Brain pericyte (primary cell): Measurements from ENCODE around the gene RETNLB.

Experiments
- DNase-seq: peaks from one replicate; pipeline ENCODE4 v3.0.0-alpha.2; 2012; ENCODE audit warnings: low read depth, low spot score

RETNLB gene, protein sequence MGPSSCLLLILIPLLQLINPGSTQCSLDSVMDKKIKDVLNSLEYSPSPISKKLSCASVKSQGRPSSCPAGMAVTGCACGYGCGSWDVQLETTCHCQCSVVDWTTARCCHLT

DNA sequence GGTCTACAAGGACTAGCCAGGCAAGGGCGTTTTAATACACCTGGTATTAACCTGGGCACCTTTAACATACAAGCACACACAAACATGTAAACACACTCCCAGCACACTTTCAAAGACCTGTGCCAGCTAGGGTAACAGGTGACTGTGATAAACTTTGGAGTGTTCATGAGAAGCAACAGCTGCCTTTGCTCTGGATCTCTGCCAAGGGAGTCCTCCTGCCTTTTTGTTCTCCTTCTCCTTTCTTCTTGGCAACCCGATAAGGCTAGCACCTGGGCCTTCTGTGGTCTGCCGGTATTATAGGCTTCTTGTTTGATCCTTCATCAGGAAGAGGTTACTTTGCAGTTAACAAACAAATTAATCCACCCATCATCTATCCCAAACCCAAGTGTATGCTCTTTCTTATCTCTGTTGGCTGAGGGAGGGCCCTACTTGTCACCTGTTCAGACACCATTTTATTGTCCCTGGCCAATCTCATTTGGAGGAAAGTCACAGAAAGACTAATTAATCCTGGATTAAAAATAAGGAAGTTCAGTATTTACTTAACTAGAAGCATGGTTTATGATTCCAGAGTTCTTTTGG lies at the start of gene RETNLB:
Gene RETNLB, minus strand, starts transcription at position 7 of the 579 bp plus-strand sequence. CDS start 225 bp downstream, outside the sequence.
- no peak for DNase-seq

DNA sequence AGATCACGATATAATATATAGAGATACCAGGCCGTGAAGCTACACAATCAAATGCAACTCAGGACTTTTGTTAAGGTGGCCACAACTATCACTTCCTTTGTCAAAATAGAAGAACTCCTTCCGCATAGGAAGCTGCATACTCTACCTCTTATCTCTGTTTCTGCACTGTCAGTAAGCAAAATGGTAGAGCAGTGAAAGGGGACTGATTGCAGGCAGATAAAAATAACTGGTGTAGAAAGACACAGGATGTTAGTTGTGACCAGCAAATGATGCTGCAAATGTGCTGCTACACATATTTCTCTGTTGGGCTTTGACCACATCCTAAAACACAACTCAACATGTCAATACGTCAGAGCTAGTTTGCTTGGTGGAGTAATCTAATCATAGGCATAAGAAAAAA lies 49.1 kb upstream of the RETNLB start:
- no peak for DNase-seq

DNA sequence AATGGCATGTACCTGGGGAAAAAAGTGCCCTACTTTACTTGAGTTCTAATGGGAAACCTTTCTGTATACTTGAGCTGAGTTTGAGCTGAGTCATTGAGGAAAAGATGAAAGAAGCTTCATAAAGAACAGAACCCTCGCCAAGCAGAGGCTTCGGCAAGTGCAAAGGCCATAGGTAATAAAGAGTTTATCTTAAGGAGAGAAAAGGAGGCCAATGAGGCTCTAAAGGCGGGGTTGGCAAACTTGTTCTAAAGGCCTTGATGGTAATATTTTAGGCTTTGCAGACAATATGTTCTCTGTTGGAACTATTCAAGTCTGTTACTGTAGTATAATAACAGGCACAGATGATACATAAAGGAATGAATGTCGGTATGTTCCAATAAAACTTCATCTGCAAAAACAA lies 47.8 kb upstream of the RETNLB start:
- DNase-seq = no peak

DNA sequence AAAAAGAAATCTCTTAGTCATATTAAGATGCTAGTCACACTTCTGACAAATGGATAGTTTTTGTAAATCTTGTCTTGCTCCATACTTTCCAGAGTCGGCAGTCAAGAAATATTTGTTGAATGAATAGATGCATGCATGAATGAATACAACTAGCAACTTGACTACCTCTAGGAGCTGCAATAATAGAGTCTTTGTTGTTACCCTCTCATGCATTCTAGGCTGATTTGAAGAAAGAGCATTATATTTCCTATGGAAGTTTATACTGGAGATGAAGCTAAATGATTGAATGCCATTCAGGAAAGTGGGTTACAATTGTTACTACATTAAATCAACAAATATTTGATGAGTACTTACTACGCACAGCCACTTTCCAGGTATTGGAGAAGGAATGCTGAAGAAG lies 47.2 kb upstream of the RETNLB start:
- no peak for DNase-seq

DNA sequence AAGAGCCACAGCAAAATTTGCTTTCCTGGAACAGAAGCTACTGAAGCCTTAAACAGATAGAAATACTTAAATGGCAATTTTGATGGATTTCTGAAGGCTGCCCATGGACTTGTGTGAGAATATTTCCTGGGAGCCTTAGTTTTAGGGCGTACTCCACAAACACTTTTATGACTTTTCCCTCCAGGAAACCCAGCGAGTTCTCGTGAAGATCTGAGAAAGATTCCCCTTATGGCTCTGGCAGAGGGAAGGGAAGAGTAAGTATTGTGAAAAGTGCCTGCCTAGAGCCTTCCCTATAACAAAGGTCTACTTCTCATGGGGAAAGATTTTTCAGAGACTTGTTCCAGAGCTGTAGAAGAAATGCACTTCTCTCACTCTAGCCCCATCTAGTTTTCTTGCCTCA lies 34.3 kb upstream of the RETNLB start:
- no peak for DNase-seq

DNA sequence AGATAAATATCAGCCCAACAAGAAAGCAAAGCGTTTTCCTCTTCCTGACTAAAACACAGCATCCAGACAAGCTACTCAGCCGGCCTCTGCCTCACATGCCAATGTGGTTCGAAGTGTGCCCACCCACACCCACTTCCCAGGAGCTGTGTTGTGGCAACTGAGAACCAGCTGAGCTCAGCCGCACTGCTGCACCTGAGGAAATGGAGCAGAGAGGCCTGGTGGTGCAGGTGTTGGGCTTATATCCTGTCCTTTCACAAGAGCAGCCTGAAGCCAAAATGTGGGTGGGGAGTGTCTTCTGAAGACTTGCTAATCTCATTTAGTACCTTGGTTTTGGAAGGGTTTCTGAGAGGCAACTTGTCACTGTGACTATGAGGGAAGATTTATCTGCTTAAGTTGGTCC lies 23.0 kb upstream of the RETNLB start:
- DNase-seq = no peak

DNA sequence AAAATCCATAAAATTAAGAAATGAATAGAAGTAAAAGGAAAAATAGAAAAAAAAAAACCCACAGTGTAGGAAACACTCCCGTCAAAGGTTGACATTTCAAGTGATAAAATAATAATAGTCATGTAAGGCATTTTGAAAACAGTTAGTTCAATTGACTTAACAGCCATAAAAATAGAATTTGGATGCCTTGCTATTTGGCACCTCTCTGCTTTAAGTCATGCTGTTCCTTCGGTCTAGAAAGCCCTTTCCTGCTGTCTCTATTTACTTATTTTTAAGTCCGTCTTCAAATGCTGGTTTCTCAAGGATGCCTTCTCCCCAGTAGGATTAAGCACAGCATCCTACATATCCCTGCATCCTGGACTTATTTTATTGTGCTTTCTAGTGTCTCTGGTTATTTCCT lies 22.3 kb upstream of the RETNLB start:
- DNase-seq = no peak

DNA sequence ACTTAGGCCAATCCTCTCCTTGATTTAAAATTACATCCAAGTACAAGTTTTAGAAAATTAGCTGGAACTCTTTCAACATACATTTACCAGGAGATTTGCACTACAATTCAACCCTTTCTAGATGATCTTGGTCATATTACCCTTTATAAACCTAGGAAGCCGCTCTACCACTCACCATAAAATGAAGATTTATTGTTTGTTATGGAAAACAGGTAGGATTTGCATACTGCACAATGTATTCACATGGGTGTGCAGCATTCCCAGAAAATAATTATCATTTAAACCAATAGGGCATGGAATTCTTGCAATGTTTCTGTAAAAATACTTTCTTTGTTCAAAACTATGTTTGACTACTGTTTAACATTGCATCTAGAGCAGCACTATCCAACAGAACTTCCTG lies 18.4 kb upstream of the RETNLB start:
- no peak for DNase-seq

DNA sequence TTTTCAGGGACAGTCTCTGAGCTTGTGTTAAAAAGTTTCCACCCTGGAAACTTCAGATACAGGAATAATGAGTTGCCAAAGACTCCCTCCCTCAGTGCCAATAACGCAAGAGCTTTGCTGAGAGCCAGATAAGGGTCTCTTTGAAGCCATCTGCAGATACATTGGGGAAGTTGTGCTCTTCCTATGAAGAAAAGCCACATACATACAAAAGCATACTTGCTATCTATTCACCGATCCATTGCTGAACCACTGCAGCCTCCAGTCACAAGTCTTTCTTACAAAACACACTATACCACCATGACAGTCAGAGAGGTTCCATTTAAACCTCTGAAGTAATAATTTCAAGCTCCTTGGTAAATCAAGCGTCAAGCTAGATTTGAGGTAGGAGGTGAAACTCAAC lies 10.0 kb upstream of the RETNLB start:
- no peak for DNase-seq

DNA sequence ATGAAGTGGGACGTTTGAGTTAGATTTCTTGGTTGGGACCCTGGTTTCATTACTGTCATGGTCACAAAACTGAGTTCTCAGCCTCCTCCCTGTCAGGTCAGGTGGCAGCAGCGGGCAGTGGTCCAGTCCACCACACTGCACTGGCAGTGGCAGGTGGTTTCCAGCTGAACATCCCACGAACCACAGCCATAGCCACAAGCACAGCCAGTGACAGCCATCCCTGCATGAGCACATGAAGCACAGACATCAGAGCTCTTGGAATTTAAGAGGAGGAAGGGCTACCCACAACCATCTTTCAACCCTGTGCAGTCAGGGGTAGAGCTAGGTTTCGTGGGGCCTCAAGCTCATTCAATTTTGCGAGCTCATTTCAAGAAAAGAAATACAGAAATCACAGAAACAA lies 1.5 kb downstream of the RETNLB start:
- no peak for DNase-seq

DNA sequence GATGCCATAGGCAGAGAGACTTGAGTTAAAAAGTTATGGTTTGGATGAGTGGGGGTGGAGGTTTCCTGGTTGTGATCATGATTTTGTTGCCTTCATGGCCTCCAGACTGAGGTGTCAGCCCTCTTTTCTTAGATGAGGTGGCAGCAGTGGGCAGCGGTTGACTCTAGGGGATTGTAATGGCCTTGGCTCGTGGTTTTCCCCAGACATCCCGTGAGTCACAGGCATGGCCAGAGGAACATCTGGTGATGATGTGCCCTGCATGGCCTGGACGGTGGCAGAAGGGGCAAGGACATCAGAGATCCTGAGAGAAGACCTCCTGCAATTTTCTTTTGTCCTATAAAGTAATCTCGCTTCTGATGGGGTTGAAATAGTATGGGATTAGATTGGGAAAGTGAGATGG lies 12.4 kb downstream of the RETNLB start:
- no peak for DNase-seq

DNA sequence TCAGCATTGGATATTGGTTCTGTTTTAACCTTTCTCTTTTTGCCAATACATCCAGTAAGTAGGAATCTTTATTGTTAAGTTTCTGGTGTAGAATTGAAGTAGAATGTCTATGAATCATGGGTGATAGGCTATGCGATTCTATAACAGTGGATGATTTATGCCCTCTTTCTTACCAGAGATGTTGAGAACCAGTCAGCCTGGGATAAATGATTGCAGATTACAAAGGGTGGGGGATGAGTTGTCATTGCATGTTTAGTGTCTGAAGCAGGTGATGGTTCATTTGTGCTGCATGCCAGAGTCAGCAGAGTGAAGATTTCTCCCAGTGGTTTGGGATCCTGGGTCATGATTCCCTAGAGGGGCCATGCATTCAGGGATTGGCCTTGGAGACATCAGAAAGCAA lies 14.3 kb downstream of the RETNLB start:
- no peak for DNase-seq

DNA sequence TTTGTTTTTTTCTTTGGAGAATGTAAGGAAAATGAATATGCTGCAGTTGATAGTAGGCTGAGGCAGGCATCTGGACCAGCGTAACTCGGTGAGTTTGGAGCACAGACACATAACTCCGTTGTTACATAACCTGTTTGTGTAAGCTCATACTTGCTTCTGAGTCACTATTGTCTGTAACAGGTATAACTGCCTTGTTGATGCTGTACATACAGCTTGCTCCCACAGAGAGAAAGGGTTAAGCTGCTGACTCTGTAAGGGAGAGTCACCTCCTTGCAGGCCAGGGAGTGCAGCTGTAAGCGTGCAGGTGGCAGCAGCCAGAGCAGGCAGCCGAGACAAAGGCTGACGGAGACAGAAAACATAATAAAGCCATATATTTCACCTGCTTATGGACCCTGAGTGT lies 20.4 kb downstream of the RETNLB start:
- no peak for DNase-seq

DNA sequence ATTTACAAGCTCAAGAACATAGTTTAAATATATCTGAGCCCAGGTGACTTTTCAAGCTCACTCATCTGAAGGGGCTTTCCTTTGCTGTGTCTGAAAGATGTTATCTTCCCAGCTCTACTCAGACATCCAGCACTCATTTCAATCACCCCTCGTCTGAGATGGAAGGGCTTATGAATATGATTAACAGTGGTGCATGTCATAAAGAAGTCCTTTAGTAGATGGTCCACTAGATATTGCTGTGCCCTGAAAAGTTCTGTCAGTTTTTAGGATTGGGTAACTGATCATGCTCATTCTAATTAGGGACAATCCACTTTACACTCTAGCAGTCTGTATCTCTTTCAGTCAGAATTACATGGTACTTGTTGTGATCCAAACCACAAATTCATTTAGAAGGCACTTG lies 28.3 kb downstream of the RETNLB start:
- DNase-seq = no peak

DNA sequence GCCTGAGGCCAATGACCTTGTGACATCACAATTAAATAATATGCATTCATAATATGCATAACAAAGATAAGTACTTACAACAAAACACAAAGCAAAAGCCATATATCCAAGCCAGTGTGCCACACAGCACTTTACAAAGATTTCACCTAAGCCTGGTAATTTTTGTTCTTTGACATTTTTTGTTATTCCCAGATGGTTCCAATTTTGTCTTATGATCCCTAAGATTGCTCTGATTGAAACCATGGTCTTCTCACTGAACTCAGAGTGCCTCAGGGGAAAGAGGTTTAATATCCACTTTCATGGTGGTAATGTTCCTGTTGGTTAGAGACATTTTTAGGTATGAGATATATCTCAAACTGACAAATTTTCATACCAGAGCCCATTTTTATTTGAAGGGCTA lies 29.1 kb downstream of the RETNLB start:
- no peak for DNase-seq

DNA sequence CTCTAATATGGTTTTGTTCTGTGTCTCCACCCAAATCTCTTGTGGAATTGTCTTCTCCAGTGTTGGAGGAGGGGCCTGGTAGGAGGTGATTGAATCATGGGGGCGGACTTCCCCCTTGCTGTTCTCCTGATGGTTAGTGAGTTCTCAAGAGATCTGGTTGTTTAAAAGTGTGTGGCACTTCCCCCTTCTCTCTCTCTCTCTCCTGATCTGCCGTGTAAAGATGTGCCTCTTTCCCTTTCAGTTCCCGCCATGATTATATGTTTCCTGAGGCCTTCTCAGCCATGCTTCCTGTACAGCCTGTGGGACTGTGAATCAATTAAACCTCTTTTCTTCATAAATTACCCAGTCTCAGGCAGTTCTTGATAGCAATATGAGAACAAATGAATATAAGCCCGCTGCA lies 33.1 kb downstream of the RETNLB start:
- no peak for DNase-seq

DNA sequence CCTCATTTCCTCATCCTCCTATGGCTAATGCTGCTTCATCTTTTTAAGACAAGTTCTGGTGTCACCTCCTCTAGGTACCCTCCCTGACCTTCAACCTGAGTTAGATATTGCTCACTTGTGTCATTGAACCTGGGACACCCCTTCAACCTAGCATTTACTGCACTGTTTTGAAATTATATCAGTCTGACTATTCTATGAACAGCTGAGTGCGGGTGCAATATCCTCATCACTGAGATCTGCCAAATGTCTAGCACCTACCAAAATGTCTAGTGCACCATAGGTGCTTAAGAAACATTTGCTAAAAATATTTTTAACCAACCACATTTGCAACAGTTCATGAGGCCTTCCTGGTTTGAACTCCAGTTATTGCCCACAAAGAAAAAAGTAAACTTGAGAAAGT lies 34.5 kb downstream of the RETNLB start:
- DNase-seq = no peak

DNA sequence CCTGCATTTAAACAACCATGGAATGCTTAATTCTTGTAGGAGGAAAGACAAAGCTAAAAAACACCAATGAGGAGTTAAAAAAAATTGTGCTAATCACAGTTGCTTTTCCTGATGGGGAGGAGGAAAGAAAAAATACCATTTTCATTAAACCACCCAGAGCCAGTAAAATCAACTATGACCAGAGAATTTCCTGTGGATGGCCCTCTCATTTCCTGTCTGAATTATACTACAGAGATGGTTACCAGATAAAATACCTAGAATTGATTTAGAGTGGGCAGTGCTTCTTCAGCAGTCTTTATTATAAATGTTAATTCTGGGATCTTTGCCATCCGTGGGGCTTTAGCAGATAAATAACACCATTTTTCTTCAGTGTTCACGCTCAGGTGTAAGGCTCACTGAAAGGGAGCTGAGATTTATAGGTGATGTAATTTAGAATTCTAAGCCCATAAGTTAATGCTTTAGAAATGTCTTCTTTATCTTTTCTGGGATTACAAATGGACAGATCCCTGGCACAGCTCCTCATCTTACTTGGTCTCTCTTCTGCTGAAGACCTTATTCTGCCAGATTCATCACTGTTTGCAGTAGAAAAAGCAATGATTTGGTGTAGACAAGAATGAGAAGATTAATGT lies 37.9 kb downstream of the RETNLB start:
- DNase-seq = no peak

DNA sequence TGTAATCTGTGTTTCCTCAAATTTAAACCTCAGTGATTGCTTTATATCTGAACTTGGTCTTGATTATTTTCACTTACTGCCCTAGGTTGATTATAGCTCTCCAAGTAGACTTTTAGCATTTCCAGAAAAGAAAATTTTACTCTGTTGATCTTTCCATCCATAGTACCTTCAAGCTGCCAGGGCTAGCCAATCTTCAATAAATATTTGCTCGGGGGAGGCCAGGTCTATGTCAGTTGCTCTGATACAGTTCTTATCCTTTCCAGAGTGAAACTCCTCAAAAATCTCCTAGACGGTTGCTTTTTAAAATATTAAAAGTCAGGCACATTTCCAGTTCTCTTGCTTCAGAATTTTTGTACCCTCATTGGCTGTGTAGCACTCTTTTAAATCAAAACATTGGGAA lies 38.8 kb downstream of the RETNLB start:
- no peak for DNase-seq

DNA sequence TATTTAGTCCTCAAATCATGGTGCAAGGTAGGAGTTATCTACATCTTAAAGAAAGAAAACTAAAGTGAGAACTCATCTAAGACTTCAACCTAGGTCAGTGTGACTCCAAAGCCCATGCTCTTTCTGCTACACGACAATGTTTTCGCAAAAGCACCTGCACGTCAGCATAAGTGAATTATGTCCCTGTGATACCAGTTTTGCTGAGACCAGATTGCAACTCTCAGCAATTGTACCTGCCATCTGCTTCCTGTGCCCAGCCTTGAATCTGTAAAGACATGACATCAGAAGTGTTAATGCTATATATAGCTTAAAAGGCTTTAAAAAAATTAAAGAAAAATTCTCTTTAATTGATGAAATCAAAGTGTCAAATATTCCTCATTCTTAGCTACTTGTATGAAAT lies 43.4 kb downstream of the RETNLB start:
- no peak for DNase-seq

DNA sequence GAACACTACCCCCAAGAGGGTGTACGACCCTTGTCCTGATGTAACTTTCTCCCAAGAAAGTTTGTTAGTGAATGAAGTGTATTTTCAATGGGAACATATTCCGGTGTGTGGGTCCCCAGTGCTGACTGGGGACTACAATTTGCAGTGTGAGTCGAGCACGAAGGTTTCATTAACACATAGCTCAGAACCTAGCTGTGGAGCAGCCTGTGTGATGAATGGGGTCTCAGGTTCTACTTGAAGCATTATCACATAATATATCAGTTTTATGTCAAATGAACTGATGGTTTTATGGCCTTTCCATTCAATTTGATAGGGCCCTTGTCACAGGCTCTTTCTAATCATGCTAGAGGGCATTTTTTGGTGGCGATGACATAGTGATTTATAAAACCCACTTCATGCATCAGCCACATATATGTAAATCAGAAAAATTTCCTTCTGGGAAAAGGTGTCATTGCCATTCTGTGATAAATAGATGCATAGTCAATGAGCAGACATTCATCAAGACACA lies 44.1 kb downstream of the RETNLB start:
- no peak for DNase-seq
